ENCODE measurements around the gene RNF26.

Gene RNF26

GRCh38 chr11:119366690-119367620, 32.6 kb downstream of the RNF26 start:
- ChIA-PET CTCF (interaction anchor here (0.5 to 5.4 kb wide), 8 partner anchors 10 to 166 kb away, joined by 3 to 59 read pairs (median 4); partner anchors contain the start of genes C1QTNF5 and USP2), POLR2A (interaction anchor here (0.8 kb wide), 1 partner anchor 29 kb away, joined by 3 read pairs; no protein-coding TSS in a partner anchor)
- peaks cover 7% of the 10 kb centered on the region for H3K4me1 ChIP-seq (ENCODE audit: control insufficient read depth, insufficient read depth, low read length)
- H3K4me3 ChIP-seq (ENCODE audit: low read depth, low read length), result no peak overlapping the region
- H3K9me3 ChIP-seq (ENCODE audit: control insufficient read depth, insufficient read depth, low read depth, low read length), result no peaks in the 10 kb centered on the region
- H3K36me3 ChIP-seq (ENCODE audit: control insufficient read depth in 2 of 2, insufficient read depth in 1 of 2, low read length in 2 of 2), result no peaks in the 10 kb centered on the region
- H3K27ac ChIP-seq (ENCODE audit: extremely low read depth, low read depth, low read length), result no peak overlapping the region
- TF ChIP-seq KLF1 (tag by site-specific recombination; IDR thresholded peaks at IDR 0.05) (no peak), ZNF366 (tag by site-specific recombination; conservative IDR thresholded peaks at IDR 0.05) (no peak), ZNF140 (tag by site-specific recombination; IDR thresholded peaks at IDR 0.05) (no peak), ZBTB21 (tag by site-specific recombination; IDR thresholded peaks at IDR 0.05) (no peak), ZNF555 (tag by site-specific recombination; conservative IDR thresholded peaks at IDR 0.05) (no peak), ZBTB48 (tag by site-specific recombination; IDR thresholded peaks at IDR 0.05) (no peak), ZNF423 (tag by site-specific recombination; IDR thresholded peaks at IDR 0.05) (no peak), ZBTB8A (tag by site-specific recombination; IDR thresholded peaks at IDR 0.05) (no peak), ZNF324 (tag by site-specific recombination; IDR thresholded peaks at IDR 0.05) (no peak), SP3 (tag by site-specific recombination; IDR thresholded peaks at IDR 0.05) (no peak), ZNF785 (tag by site-specific recombination; IDR thresholded peaks at IDR 0.05) (no peak), ZNF391 (tag by site-specific recombination; IDR thresholded peaks at IDR 0.05; ENCODE audit: borderline replicate concordance, low read depth) (no peak), ZNF623 (tag by site-specific recombination; IDR thresholded peaks at IDR 0.05) (no peak)
- TF ChIP-seq, protein P1, sequence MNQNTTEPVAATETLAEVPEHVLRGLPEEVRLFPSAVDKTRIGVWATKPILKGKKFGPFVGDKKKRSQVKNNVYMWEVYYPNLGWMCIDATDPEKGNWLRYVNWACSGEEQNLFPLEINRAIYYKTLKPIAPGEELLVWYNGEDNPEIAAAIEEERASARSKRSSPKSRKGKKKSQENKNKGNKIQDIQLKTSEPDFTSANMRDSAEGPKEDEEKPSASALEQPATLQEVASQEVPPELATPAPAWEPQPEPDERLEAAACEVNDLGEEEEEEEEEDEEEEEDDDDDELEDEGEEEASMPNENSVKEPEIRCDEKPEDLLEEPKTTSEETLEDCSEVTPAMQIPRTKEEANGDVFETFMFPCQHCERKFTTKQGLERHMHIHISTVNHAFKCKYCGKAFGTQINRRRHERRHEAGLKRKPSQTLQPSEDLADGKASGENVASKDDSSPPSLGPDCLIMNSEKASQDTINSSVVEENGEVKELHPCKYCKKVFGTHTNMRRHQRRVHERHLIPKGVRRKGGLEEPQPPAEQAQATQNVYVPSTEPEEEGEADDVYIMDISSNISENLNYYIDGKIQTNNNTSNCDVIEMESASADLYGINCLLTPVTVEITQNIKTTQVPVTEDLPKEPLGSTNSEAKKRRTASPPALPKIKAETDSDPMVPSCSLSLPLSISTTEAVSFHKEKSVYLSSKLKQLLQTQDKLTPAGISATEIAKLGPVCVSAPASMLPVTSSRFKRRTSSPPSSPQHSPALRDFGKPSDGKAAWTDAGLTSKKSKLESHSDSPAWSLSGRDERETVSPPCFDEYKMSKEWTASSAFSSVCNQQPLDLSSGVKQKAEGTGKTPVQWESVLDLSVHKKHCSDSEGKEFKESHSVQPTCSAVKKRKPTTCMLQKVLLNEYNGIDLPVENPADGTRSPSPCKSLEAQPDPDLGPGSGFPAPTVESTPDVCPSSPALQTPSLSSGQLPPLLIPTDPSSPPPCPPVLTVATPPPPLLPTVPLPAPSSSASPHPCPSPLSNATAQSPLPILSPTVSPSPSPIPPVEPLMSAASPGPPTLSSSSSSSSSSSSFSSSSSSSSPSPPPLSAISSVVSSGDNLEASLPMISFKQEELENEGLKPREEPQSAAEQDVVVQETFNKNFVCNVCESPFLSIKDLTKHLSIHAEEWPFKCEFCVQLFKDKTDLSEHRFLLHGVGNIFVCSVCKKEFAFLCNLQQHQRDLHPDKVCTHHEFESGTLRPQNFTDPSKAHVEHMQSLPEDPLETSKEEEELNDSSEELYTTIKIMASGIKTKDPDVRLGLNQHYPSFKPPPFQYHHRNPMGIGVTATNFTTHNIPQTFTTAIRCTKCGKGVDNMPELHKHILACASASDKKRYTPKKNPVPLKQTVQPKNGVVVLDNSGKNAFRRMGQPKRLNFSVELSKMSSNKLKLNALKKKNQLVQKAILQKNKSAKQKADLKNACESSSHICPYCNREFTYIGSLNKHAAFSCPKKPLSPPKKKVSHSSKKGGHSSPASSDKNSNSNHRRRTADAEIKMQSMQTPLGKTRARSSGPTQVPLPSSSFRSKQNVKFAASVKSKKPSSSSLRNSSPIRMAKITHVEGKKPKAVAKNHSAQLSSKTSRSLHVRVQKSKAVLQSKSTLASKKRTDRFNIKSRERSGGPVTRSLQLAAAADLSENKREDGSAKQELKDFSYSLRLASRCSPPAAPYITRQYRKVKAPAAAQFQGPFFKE (tag by site-specific recombination; IDR thresholded peaks at IDR 0.05; ENCODE audit: borderline replicate concordance), result no peak
- TF ChIP-seq, protein P2, sequence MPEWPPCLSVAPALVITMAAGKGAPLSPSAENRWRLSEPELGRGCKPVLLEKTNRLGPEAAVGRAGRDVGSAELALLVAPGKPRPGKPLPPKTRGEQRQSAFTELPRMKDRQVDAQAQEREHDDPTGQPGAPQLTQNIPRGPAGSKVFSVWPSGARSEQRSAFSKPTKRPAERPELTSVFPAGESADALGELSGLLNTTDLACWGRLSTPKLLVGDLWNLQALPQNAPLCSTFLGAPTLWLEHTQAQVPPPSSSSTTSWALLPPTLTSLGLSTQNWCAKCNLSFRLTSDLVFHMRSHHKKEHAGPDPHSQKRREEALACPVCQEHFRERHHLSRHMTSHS (tag by site-specific recombination; IDR thresholded peaks at IDR 0.05), result no peak
- TF ChIP-seq, protein P3, sequence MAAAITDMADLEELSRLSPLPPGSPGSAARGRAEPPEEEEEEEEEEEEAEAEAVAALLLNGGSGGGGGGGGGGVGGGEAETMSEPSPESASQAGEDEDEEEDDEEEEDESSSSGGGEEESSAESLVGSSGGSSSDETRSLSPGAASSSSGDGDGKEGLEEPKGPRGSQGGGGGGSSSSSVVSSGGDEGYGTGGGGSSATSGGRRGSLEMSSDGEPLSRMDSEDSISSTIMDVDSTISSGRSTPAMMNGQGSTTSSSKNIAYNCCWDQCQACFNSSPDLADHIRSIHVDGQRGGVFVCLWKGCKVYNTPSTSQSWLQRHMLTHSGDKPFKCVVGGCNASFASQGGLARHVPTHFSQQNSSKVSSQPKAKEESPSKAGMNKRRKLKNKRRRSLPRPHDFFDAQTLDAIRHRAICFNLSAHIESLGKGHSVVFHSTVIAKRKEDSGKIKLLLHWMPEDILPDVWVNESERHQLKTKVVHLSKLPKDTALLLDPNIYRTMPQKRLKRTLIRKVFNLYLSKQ (tag by site-specific recombination; IDR thresholded peaks at IDR 0.05; ENCODE audit: borderline replicate concordance), result no peak
- TF ChIP-seq, protein P4, sequence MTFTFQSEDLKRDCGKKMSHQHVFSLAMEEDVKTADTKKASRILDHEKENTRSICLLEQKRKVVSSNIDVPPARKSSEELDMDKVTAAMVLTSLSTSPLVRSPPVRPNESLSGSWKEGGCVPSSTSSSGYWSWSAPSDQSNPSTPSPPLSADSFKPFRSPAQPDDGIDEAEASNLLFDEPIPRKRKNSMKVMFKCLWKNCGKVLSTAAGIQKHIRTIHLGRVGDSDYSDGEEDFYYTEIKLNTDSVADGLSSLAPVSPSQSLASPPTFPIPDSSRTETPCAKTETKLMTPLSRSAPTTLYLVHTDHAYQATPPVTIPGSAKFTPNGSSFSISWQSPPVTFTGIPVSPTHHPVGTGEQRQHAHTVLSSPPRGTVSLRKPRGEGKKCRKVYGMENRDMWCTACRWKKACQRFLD (tag by site-specific recombination; IDR thresholded peaks at IDR 0.05), result no peak
- TF ChIP-seq, protein P5, sequence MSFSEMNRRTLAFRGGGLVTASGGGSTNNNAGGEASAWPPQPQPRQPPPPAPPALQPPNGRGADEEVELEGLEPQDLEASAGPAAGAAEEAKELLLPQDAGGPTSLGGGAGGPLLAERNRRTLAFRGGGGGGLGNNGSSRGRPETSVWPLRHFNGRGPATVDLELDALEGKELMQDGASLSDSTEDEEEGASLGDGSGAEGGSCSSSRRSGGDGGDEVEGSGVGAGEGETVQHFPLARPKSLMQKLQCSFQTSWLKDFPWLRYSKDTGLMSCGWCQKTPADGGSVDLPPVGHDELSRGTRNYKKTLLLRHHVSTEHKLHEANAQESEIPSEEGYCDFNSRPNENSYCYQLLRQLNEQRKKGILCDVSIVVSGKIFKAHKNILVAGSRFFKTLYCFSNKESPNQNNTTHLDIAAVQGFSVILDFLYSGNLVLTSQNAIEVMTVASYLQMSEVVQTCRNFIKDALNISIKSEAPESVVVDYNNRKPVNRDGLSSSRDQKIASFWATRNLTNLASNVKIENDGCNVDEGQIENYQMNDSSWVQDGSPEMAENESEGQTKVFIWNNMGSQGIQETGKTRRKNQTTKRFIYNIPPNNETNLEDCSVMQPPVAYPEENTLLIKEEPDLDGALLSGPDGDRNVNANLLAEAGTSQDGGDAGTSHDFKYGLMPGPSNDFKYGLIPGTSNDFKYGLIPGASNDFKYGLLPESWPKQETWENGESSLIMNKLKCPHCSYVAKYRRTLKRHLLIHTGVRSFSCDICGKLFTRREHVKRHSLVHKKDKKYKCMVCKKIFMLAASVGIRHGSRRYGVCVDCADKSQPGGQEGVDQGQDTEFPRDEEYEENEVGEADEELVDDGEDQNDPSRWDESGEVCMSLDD (tag by site-specific recombination; IDR thresholded peaks at IDR 0.05), result no peak

Measured in HEK293 (cell line).